Astrocyte (in vitro differentiated cells and primary cell): Measurements from ENCODE around the gene GBE1.

Experiments
- EZH2 ChIP-seq: IDR thresholded peaks from 2 replicates; pipeline ENCODE4 v1.6.1; 2012; ENCODE audit warnings: mild to moderate bottlenecking, low read length, inconsistent platforms; ENCODE audit not compliant: insufficient read depth
- TF ChIP-seq, protein P1 (sequence below): IDR thresholded peaks from 2 replicates; pipeline ENCODE4 v1.5.1; 2011; ENCODE audit warnings: low read depth, mild to moderate bottlenecking, inconsistent platforms, low read length, moderate library complexity; ENCODE audit not compliant: insufficient read depth

DNA sequence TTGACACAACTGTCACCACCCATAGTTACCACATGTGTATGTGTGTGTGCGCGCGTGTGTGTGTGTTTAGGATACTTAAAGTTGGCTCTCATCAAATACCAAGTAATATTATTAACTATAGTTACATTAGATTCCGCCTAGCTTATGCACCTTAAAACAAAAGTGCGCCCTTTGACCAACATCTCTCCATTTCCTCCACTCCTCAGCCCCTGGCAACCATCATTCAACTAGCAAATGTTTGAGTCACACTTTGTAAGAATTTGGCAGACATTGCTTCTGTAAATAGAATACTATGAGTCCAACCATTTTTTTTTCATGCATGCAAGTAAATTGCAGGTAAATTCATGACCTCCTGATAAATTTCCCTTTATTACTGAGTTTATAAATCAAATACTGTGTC lies 169.3 kb downstream of the GBE1 start:
- TF ChIP-seq, protein P1, sequence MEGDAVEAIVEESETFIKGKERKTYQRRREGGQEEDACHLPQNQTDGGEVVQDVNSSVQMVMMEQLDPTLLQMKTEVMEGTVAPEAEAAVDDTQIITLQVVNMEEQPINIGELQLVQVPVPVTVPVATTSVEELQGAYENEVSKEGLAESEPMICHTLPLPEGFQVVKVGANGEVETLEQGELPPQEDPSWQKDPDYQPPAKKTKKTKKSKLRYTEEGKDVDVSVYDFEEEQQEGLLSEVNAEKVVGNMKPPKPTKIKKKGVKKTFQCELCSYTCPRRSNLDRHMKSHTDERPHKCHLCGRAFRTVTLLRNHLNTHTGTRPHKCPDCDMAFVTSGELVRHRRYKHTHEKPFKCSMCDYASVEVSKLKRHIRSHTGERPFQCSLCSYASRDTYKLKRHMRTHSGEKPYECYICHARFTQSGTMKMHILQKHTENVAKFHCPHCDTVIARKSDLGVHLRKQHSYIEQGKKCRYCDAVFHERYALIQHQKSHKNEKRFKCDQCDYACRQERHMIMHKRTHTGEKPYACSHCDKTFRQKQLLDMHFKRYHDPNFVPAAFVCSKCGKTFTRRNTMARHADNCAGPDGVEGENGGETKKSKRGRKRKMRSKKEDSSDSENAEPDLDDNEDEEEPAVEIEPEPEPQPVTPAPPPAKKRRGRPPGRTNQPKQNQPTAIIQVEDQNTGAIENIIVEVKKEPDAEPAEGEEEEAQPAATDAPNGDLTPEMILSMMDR, result no peak
- no peak for TF ChIP-seq EZH2
